Measurements from ENCODE around the gene ZNF267.
"Not testable (repeated sequence)": the region's sequence is repeated elsewhere in the genome, so short reads cannot be mapped to it uniquely, and the experiment has no call there.

The ZNF267 gene

DNA sequence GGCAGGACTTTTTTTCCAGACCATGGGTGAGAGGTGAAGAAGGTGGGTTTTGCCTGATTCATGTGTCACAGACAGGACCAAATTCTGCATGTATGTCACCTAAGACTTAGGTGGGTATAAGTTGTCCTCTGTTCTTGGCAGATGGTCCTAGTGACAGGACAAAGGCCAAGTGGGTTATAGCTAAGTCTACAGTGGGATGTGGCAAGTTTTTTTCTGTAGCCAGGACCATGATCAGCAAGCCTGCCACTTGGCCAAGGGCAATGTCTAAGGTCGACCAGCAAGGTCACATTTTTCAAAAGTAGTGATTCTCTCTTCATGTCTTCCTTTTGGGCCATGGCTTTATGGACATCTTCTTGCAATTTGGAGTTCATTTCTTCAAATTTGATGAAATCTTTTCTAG is 20.2 kb downstream of the ZNF267 start:
- DNase-seq (no peak), ATAC-seq (replicated peaks) (no peak)
- Mint-ChIP-seq H3K9me3 (no peaks in the 10 kb centered on the region), H3K4me1 (ENCODE audit: low read depth in 2 of 2) (peaks cover 36 to 70% of the 10 kb centered on the region in 2 donors), H3K36me3 (ENCODE audit: insufficient read depth) (peaks cover 75% of the 10 kb centered on the region), H3K4me3 (no peak overlapping the region), H3K27me3 (no peaks in the 10 kb centered on the region), H3K27ac (peak overlapping the region; percentile 49 to 84)

DNA sequence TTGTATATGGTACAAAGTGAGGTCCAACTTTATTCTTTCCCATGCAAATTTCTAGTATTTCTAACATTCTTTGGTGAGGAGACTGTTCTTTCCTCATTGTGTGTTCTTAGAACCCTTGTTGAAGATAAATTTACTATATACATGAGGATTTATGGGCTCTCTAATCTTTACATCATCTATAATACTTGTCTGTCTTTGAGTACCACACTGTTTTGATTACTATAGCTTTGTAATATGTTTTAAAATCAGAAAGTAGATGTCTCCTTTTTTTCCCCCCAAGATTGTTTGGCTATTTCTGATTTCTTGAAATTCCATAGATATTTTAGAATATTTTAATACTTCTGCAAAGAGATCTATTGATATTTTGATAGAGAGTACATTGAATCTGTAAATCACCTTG is 23.7 kb downstream of the ZNF267 start:
- Mint-ChIP-seq H3K4me1 (ENCODE audit: low read depth in 2 of 2) (peaks cover 30 to 55% of the 10 kb centered on the region in 2 donors), H3K27ac (peak overlapping the region in 1 of 2 donors; percentile 8), H3K4me3 (no peak overlapping the region), H3K27me3 (no peaks in the 10 kb centered on the region), H3K36me3 (ENCODE audit: insufficient read depth) (peaks cover 54% of the 10 kb centered on the region), H3K9me3 (no peaks in the 10 kb centered on the region)
- ATAC-seq (replicated peaks) (no peak), DNase-seq (no peak)

DNA sequence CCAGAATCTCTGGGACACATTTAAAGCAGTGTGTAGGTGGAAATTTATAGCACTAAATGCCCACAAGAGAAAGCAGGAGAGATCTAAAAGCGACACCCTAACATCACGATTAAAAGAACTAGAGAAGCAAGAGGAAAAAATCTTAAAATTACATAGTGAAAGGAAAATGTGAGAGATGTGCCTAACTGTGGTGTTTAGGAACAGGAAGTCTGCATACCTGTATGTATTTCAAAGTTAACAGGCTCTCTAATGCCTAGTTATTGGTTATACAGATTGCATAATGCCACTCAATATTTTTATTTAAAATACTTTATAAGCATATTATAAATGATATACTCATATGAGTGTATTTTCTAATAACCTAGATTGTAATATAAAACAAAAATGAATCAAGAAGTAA is 25.9 kb downstream of the ZNF267 start:
- Mint-ChIP-seq H3K27ac (peak overlapping the region; percentile 78 to 93), H3K9me3 (peaks cover 0 to 7% of the 10 kb centered on the region in 2 donors), H3K27me3 (no peaks in the 10 kb centered on the region), H3K4me1 (ENCODE audit: low read depth in 2 of 2) (peaks cover 22 to 49% of the 10 kb centered on the region in 2 donors), H3K36me3 (ENCODE audit: insufficient read depth) (peaks cover 39% of the 10 kb centered on the region), H3K4me3 (peak overlapping the region in 1 of 2 donors; percentile 52)
- DNase-seq (no peak), ATAC-seq (replicated peaks) (no peak)

DNA sequence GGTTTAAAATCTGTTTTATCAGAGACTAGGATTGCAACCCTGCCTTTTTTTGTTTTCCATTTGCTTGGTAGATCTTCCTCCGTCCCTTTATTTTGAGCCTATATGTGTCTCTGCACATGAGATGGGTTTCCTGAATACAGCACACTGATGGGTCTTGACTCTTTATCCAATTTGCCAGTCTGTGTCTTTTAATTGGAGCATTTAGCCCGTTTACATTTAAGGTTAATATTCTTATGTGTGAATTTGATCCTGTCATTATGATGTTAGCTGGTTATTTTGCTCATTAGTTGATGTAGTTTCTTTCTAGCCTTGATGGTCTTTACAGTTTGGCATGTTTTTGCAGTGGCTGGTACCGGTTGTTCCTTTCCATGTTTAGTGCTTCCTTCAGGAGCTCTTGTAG is 31.0 kb downstream of the ZNF267 start:
- DNase-seq; H3K4me3 Mint-ChIP-seq; ATAC-seq (replicated peaks); H3K27me3 Mint-ChIP-seq: not testable (repeated sequence)
- peaks cover 13 to 37% of the 10 kb centered on the region in 2 donors for H3K4me1 Mint-ChIP-seq (ENCODE audit: low read depth in 2 of 2)
- peaks cover 0 to 11% of the 10 kb centered on the region in 2 donors for H3K9me3 Mint-ChIP-seq
- H3K36me3 Mint-ChIP-seq (ENCODE audit: insufficient read depth) = peaks cover 22% of the 10 kb centered on the region
- H3K27ac Mint-ChIP-seq = peak overlapping the region in 1 of 2 donors; percentile 29

DNA sequence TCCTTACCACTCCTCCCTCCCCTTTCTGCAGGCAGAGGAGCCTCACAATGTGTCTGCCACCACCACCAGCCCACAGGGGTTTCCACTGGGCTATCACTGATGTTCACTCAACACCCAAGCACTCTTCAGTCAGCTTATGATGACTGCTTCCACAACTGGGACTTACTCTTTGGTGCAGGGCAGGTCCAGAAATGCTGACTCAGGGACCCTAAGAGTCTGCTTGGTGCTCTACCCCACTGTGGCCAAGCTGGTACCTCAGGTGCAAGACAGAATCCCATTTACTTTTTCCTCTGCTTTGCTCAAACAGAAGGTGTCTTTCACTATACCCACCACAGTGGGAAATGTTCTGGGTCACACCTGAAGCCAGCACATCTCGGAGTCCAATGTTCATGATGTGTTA is 40.1 kb downstream of the ZNF267 start:
- peaks cover 38% of the 10 kb centered on the region for H3K36me3 Mint-ChIP-seq (ENCODE audit: insufficient read depth)
- no peak overlapping the region for H3K27ac Mint-ChIP-seq
- ATAC-seq (replicated peaks) (no peak), DNase-seq (no peak)
- no peaks in the 10 kb centered on the region for H3K27me3 Mint-ChIP-seq
- H3K9me3 Mint-ChIP-seq = peaks cover 14 to 21% of the 10 kb centered on the region in 2 donors
- peaks cover 2 to 23% of the 10 kb centered on the region in 2 donors for H3K4me1 Mint-ChIP-seq (ENCODE audit: low read depth in 2 of 2)
- no peak overlapping the region for H3K4me3 Mint-ChIP-seq

DNA sequence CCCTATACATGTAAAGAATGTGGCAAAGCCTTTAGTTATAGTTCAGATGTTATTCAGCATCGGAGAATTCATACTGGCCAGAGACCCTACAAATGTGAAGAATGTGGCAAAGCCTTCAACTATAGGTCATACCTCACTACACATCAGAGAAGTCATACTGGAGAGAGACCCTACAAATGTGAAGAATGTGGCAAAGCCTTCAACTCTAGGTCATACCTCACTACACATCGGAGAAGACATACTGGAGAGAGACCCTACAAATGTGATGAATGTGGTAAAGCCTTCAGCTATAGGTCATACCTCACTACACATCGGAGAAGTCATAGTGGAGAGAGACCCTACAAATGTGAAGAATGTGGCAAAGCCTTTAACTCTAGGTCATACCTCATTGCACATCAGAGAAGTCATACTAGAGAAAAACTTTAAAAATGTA is 42.5 kb downstream of the ZNF267 start:
- Mint-ChIP-seq H3K9me3 (peaks cover 14 to 18% of the 10 kb centered on the region in 2 donors), H3K4me1 (ENCODE audit: low read depth in 2 of 2) (peaks cover 0 to 8% of the 10 kb centered on the region in 2 donors), H3K4me3 (peak overlapping the region in 1 of 2 donors; percentile 22), H3K27me3 (no peaks in the 10 kb centered on the region), H3K27ac (no peak overlapping the region), H3K36me3 (ENCODE audit: insufficient read depth) (peaks cover 38% of the 10 kb centered on the region)
- no peak for DNase-seq
- ATAC-seq (replicated peaks) = no peak

DNA sequence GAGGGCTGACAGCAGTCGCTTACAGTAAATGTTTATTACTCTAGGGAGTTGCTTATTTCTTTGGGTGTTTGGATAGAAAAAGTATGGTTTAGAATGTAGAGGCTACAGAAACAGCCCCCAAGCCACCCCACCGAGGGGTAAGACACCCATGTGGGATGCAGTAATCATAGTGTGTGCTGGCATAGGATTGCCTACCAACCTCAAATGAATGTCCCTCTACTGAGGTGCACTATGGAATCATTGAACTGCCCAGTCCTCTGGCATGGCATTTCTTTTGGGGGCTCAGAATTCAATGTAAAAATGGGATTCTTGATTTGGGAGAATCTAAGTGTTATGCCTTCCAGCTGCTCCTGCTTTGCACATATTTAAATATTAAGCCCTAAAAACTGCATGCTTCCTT is 46.8 kb downstream of the ZNF267 start:
- peaks cover 9 to 11% of the 10 kb centered on the region in 2 donors for H3K9me3 Mint-ChIP-seq
- H3K36me3 Mint-ChIP-seq (ENCODE audit: insufficient read depth) = peaks cover 15% of the 10 kb centered on the region
- ATAC-seq (replicated peaks) (no peak), DNase-seq (no peak)
- H3K27ac Mint-ChIP-seq = no peak overlapping the region
- H3K4me3 Mint-ChIP-seq = no peak overlapping the region
- H3K4me1 Mint-ChIP-seq (ENCODE audit: low read depth in 2 of 2) = no peaks in the 10 kb centered on the region
- H3K27me3 Mint-ChIP-seq = no peaks in the 10 kb centered on the region

DNA sequence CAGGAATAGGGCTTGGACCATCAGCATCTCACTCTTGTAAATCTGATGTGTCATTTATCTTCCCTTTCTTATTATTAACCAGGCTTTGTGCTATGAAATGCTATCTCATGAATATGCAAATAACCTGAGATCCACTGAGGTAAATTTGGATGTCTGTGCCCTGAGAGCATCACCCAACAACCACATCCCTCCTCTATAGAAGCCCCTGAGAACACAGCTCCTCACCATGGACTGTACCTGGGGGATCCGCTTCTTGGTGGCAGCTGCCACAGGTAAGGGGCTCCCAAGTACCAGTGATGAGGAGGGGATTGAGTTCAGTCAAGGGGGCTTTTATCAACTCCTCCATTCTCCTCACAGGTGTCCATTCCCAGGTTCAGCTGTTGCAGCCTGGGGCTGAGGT is 78.2 kb downstream of the ZNF267 start:
- ATAC-seq (replicated peaks) = peak; percentile 47
- not testable (repeated sequence) for H3K4me1 Mint-ChIP-seq (ENCODE audit: low read depth in 2 of 2); H3K27me3 Mint-ChIP-seq; H3K36me3 Mint-ChIP-seq (ENCODE audit: insufficient read depth); H3K4me3 Mint-ChIP-seq; H3K9me3 Mint-ChIP-seq; DNase-seq
- H3K27ac Mint-ChIP-seq = peak overlapping the region in 1 of 2 donors; percentile 58

DNA sequence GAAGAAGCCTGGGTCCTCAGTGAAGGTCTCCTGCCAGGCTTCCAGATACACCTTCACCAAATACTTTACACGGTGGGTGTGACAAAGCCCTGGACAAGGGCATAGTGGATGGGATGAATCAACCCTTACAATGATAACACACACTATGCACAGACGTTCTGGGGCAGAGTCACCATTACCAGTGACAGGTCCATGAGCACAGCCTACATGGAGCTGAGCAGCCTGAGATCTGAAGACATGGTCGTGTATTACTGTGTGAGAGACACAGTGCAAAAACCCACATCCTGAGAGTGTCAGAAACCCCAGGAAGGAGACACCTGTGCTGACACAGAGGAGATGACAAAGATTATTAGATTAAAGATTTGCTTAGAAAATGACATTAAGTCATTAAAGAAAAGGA is 78.6 kb downstream of the ZNF267 start:
- H3K4me3 Mint-ChIP-seq, H3K9me3 Mint-ChIP-seq: not testable (repeated sequence)
- DNase-seq = peak; percentile 5 to 19 (median 10)

DNA sequence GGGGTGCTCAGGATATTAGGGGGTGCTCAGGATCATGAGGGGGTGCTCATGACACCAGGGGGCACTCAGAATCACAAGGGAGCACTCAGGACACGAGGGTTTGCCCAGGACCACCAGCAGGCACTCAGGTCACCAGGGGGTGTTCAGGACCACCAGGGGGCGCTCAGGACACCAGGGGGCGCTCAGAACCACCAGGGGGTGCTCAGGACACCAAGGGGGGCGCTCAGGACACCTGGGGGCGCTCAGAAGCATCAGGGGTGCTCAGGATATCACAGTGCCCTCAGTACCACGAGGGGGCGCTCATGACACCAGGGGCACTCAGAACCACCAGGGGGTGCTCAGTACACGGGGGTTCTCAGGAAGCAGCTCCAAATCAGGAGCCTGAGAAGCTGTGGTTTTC is 82.6 kb downstream of the ZNF267 start:
- Mint-ChIP-seq H3K4me1 (ENCODE audit: low read depth in 2 of 2) (peaks cover 8 to 11% of the 10 kb centered on the region in 2 donors), H3K27me3 (peaks cover 0 to 10% of the 10 kb centered on the region in 2 donors), H3K36me3 (ENCODE audit: insufficient read depth) (peaks cover 11% of the 10 kb centered on the region)
- ATAC-seq (replicated peaks); H3K4me3 Mint-ChIP-seq; H3K27ac Mint-ChIP-seq; H3K9me3 Mint-ChIP-seq: not testable (repeated sequence)
- DNase-seq = peak; percentile 5 to 21 (median 7)

More for the DNA sequence above, 78.6 kb downstream of the ZNF267 start:
- H3K4me1 Mint-ChIP-seq (ENCODE audit: low read depth in 2 of 2); H3K36me3 Mint-ChIP-seq (ENCODE audit: insufficient read depth); H3K27me3 Mint-ChIP-seq: not testable (repeated sequence)
- peak overlapping the region in 1 of 2 donors; percentile 58 for H3K27ac Mint-ChIP-seq
- ATAC-seq (replicated peaks) = peak; percentile 79

DNA sequence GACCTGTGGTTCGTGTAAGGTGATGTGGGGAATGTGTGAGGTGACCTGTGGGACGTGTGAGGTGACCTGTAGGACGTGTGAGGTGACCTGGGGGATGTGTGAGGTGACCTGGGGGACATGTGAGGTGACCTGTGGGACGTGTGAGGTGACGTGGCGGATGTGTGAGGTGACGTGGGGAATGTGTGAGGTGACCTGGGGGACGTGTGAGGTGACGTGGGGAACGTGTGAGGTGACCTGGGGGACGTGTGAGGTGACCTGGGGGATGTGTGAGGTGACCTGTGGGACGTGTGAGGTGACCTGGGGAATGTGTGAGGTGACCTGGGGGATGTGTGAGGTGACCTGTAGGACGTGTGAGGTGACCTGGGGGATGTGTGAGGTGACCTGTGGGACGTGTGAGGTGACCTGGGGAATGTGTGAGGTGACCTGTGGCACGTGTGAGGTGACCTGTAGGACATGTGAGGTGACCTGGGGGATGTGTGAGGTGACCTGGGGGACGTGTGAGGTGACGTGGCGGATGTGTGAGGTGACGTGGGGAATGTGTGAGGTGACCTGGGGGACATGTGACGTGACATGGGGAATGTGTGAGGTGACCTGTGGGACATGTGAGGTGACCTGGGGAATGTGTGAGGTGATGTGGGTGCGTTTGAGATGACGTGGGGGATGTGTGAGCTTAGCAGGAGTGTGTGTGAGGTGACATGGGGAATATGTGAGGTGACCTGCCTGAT is 86.7 kb downstream of the ZNF267 start:
- not testable (repeated sequence) for H3K4me3 Mint-ChIP-seq
- H3K36me3 Mint-ChIP-seq (ENCODE audit: insufficient read depth) = peaks cover 11% of the 10 kb centered on the region
- DNase-seq = peak; percentile 18 to 42 (median 18)

More for the DNA sequence above, 86.7 kb downstream of the ZNF267 start:
- ATAC-seq (replicated peaks); H3K9me3 Mint-ChIP-seq: not testable (repeated sequence)
- Mint-ChIP-seq H3K27me3 (peaks cover 0 to 10% of the 10 kb centered on the region in 2 donors), H3K27ac (peak overlapping the region; percentile 83), H3K4me1 (ENCODE audit: low read depth in 2 of 2) (peaks cover 8 to 11% of the 10 kb centered on the region in 2 donors)

Data from effector memory CD8-positive, alpha-beta T cell (primary cell).